DOHH2 (cell line): ENCODE measurements around the gene LUZP1.

Experiments
- H3F3A ChIP-seq: fragments of 200-600 bp; sonication (generic), shearing (Covaris generic); 2 replicates; pipeline ENCODE4 v1.6.0; 2016; ENCODE audit warnings: antibody characterized with exemption, mild to moderate bottlenecking; ENCODE audit not compliant: control insufficient read depth, insufficient read depth
- H3K27ac ChIP-seq: fragments of 200-600 bp; sonication (generic); 2 replicates; pipeline ENCODE4 v1.5.1; 2014; ENCODE audit warnings: low read depth, mild to moderate bottlenecking, low read length, moderate library complexity
- H3K27me3 ChIP-seq: fragments of 200-600 bp; sonication (generic); 2 replicates; pipeline ENCODE4 v1.6.1; 2014; ENCODE audit warnings: mild to moderate bottlenecking, low read length, mixed read lengths; ENCODE audit not compliant: control insufficient read depth
- H3K36me3 ChIP-seq: fragments of 200-600 bp; sonication (generic); 2 replicates; pipeline ENCODE4 v1.6.1; 2014; ENCODE audit warnings: mild to moderate bottlenecking, low read length, moderate library complexity, mixed read lengths; ENCODE audit not compliant: control insufficient read depth
- H3K4me1 ChIP-seq: fragments of 200-600 bp; sonication (generic); 2 replicates; pipeline ENCODE4 v1.6.1; 2014; ENCODE audit warnings: mild to moderate bottlenecking, low read length, mixed read lengths; ENCODE audit not compliant: control insufficient read depth
- H3K4me2 ChIP-seq: fragments of 200-600 bp; sonication (generic); 2 replicates; pipeline ENCODE4 v1.6.0; 2014; ENCODE audit warnings: mild to moderate bottlenecking, low read length, moderate library complexity
- H3K4me3 ChIP-seq: fragments of 200-600 bp; sonication (generic); 2 replicates; pipeline ENCODE4 v1.5.1; 2014; ENCODE audit warnings: mild to moderate bottlenecking, low read length, mixed read lengths
- H3K79me2 ChIP-seq: fragments of 200-600 bp; sonication (generic); 2 replicates; pipeline ENCODE4 v1.6.1; 2014; ENCODE audit warnings: mild to moderate bottlenecking, low read length, mixed read lengths; ENCODE audit not compliant: control insufficient read depth
- H3K9me2 ChIP-seq: fragments of 200-600 bp; sonication (generic); replicated peaks from 2 replicates; pipeline ENCODE4 v1.6.1; 2014; ENCODE audit warnings: mild to moderate bottlenecking, low read length, mixed read lengths; ENCODE audit not compliant: control insufficient read depth
- H3K9me3 ChIP-seq: fragments of 200-600 bp; sonication (generic); 2 replicates; pipeline ENCODE4 v1.6.1; 2014; ENCODE audit warnings: antibody characterized with exemption, low read length, mixed read lengths; ENCODE audit not compliant: control insufficient read depth, insufficient read depth
- H4K20me1 ChIP-seq: fragments of 200-600 bp; sonication (generic); 2 replicates; pipeline ENCODE4 v1.6.0; 2014; ENCODE audit warnings: low read depth, mild to moderate bottlenecking, antibody characterized with exemption, low read length, moderate library complexity; ENCODE audit not compliant: control insufficient read depth, insufficient read depth
- CTCF ChIP-seq: fragments of 200-600 bp; sonication (generic); IDR thresholded peaks from one replicate; pipeline ENCODE4 v1.5.1; 2014; ENCODE audit warnings: antibody characterized with exemption, mild to moderate bottlenecking, low read depth, low read length; ENCODE audit not compliant: poor library complexity, severe bottlenecking
- EZH2phosphoT487 ChIP-seq: fragments of 200-600 bp; sonication (generic); IDR thresholded peaks from 2 replicates; pipeline ENCODE4 v1.6.1; 2017; ENCODE audit warnings: borderline replicate concordance, mild to moderate bottlenecking, antibody characterized with exemption, low read length, moderate library complexity, mixed read lengths

The LUZP1 gene

GRCh38 chr1:23215751-23216449, 47.2 kb upstream of the LUZP1 start:
- TF ChIP-seq CTCF: no peak
- TF ChIP-seq EZH2phosphoT487: no peak
- Histone ChIP-seq H3K36me3 (no peaks in the 10 kb centered on the region), H3K27ac (no peak overlapping the region), H3K27me3 (peaks cover 61% of the 10 kb centered on the region), H3K79me2 (no peaks in the 10 kb centered on the region), H3K9me3 (no peaks in the 10 kb centered on the region), H3K4me2 (no peak overlapping the region), H4K20me1 (no peaks in the 10 kb centered on the region), H3K4me1 (no peaks in the 10 kb centered on the region), H3K9me2 (no peaks in the 10 kb centered on the region), H3F3A (no peaks in the 10 kb centered on the region), H3K4me3 (no peak overlapping the region)

- Histone ChIP-seq H3K4me1 (no peaks in the 10 kb centered on the region), H3K27ac (no peak overlapping the region), H3F3A (no peaks in the 10 kb centered on the region), H4K20me1 (no peaks in the 10 kb centered on the region), H3K36me3 (no peaks in the 10 kb centered on the region), H3K9me3 (no peaks in the 10 kb centered on the region), H3K4me2 (no peak overlapping the region), H3K79me2 (no peaks in the 10 kb centered on the region), H3K27me3 (peaks cover 59% of the 10 kb centered on the region), H3K4me3 (no peak overlapping the region), H3K9me2 (no peaks in the 10 kb centered on the region)
- TF ChIP-seq EZH2phosphoT487 (no peak), CTCF (no peak)
Observed at GRCh38 chr1:23215291-23215690, 46.6 kb upstream of the LUZP1 start.

- Histone ChIP-seq H3K79me2 (no peaks in the 10 kb centered on the region), H3K27me3 (peaks cover 57% of the 10 kb centered on the region), H3K36me3 (no peaks in the 10 kb centered on the region), H3F3A (no peaks in the 10 kb centered on the region), H3K4me3 (no peak overlapping the region), H3K4me2 (no peak overlapping the region), H3K9me2 (no peaks in the 10 kb centered on the region), H3K4me1 (no peaks in the 10 kb centered on the region), H3K9me3 (no peaks in the 10 kb centered on the region), H3K27ac (no peak overlapping the region), H4K20me1 (no peaks in the 10 kb centered on the region)
- TF ChIP-seq EZH2phosphoT487: no peak
- no peak for TF ChIP-seq CTCF
Observed at GRCh38 chr1:23214640-23215039, 46.0 kb upstream of the LUZP1 start.
